IPS-18a (cell line): ENCODE measurements around the gene NSMCE4A.
"Not testable (repeated sequence)": the region's sequence is repeated elsewhere in the genome, so short reads cannot be mapped to it uniquely, and the experiment has no call there.

ENCODE experiments used
- H3K27ac ChIP-seq: one replicate; pipeline ENCODE4 v1.5.1; 2013; ENCODE audit warnings: low read length
- H3K27me3 ChIP-seq: one replicate; pipeline ENCODE4 v1.6.1; 2013; ENCODE audit warnings: mild to moderate bottlenecking, low read length; ENCODE audit not compliant: control insufficient read depth, insufficient read depth
- H3K36me3 ChIP-seq: one replicate; pipeline ENCODE4 v1.6.1; 2013; ENCODE audit warnings: low read depth, low read length; ENCODE audit not compliant: control insufficient read depth
- H3K4me1 ChIP-seq: one replicate; pipeline ENCODE4 v1.6.1; 2013; ENCODE audit warnings: low read depth, low read length; ENCODE audit not compliant: control insufficient read depth
- H3K4me3 ChIP-seq: one replicate; pipeline ENCODE4 v1.5.1; 2013; ENCODE audit warnings: low read length
- H3K9ac ChIP-seq: one replicate; pipeline ENCODE4 v1.6.1; 2013; ENCODE audit warnings: mild to moderate bottlenecking, low read length, moderate library complexity
- H3K9me3 ChIP-seq: one replicate; pipeline ENCODE4 v1.6.1; 2013; ENCODE audit warnings: low read depth, low read length; ENCODE audit not compliant: control insufficient read depth

NSMCE4A gene

GRCh38 chr10:121956111-121957061, 18.6 kb downstream of the NSMCE4A start:
- no peaks in the 10 kb centered on the region for H3K9me3 ChIP-seq

DNA sequence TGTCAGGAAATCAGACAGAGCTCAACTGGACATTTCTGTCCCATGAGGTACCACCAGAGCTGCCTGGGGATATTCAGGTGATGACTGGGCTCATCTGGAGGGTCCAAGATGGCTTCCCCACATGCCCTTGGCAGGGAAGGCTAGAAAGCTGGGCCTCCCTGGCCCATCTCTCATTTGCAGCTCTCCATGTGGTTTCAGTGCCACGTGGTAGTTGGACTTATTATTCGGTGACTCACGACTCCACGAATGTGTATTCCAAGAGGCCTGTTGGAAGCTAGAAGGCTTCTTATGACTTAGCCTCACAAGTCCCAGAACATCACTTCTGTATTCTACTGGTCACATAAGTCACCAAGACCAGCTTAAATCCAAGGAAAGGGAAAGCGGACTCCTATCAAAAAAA, 22.8 kb downstream of the NSMCE4A start:
- Histone ChIP-seq H3K27me3 (no peaks in the 10 kb centered on the region), H3K4me3 (no peak overlapping the region), H3K9ac (no peak overlapping the region), H3K27ac (no peak overlapping the region), H3K4me1 (no peaks in the 10 kb centered on the region), H3K9me3 (no peaks in the 10 kb centered on the region), H3K36me3 (peaks cover 13% of the 10 kb centered on the region)

More at GRCh38 chr10:121956111-121957061, 18.6 kb downstream of the NSMCE4A start:
- Histone ChIP-seq H3K36me3 (peaks cover 28% of the 10 kb centered on the region), H3K9ac (no peak overlapping the region), H3K27ac (no peak overlapping the region), H3K4me1 (peaks cover 5% of the 10 kb centered on the region), H3K4me3 (no peak overlapping the region), H3K27me3 (no peaks in the 10 kb centered on the region)

DNA sequence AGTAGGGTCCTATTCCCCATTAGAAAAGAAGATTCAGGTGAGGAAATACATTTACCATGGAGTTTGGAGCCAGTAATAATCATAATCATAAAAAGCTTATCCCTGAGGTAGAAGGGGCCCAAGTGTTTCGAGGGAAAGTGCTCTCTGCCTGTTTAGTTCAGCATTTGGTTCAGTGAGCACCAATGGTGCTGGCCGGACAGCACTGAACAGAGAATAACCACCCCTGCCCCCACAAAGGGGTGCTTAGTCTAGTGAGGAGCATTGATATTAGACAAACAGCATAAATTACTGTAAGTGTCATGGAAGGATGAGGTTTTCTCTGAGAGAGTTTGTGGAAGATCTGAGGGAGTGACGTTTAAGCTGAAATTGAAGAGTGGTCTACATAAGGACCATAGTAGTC, 25.6 kb downstream of the NSMCE4A start:
- no peak overlapping the region for H3K27ac ChIP-seq
- no peaks in the 10 kb centered on the region for H3K9me3 ChIP-seq
- no peaks in the 10 kb centered on the region for H3K27me3 ChIP-seq
- H3K36me3 ChIP-seq, result no peaks in the 10 kb centered on the region
- H3K9ac ChIP-seq, result no peak overlapping the region
- H3K4me1 ChIP-seq, result no peaks in the 10 kb centered on the region
- H3K4me3 ChIP-seq, result no peak overlapping the region

- no peaks in the 10 kb centered on the region for H3K4me1 ChIP-seq
- H3K9ac ChIP-seq, result no peak overlapping the region
- no peaks in the 10 kb centered on the region for H3K36me3 ChIP-seq
- H3K27me3 ChIP-seq, result no peaks in the 10 kb centered on the region
- H3K9me3 ChIP-seq, result no peaks in the 10 kb centered on the region
- H3K27ac ChIP-seq, result no peak overlapping the region
- no peak overlapping the region for H3K4me3 ChIP-seq
Observed at GRCh38 chr10:121949049-121949448, 26.0 kb downstream of the NSMCE4A start.

DNA sequence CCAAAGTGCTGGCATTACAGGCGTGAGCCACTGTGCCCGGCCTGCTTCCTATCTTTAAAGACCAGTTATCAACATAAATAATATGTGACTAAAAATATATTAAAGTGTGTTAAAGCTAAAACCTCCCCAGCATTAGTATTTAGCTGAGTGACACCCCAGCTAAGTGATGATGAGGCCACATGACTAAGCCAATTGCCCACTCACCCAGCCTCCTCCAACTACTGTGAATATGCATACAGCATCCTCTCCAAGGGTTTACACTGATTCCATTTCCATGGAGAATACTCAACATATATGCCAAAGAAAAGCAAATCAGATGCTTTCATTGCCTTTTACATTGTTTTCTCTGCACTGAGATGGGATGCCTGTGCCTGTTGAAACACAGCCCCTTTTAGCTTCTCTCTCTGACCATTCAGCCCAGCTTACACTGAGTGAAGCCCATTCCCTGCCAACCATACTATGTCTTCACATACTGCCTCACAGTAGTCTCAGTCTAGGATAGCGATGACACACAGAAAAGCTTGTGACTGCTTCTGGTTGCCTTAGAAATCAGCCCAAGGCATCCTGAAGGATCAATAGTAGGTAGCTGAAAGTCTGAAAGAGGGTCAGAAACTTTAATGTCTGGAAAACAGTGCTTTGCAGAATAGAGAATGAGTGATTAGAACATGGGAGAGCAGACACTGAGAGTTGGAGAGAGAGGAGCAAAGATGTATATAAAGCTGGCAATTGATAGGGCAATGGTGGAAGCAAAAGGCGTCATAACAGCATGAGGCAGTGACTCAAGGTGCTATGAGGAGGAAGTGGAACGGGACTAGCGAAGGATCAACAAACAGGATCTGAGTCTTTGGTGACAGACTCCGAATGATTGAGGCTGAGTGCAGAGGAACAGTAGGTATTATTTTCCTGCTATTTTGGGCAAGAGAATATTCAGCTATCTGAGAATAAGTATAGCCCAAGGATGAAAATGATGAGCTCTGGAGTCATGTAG, 27.4 kb downstream of the NSMCE4A start:
- no peak overlapping the region for H3K27ac ChIP-seq
- H3K9ac ChIP-seq, result no peak overlapping the region
- no peaks in the 10 kb centered on the region for H3K9me3 ChIP-seq
- H3K4me3 ChIP-seq, result no peak overlapping the region
- H3K4me1 ChIP-seq, result no peaks in the 10 kb centered on the region
- H3K36me3 ChIP-seq, result no peaks in the 10 kb centered on the region
- no peaks in the 10 kb centered on the region for H3K27me3 ChIP-seq

DNA sequence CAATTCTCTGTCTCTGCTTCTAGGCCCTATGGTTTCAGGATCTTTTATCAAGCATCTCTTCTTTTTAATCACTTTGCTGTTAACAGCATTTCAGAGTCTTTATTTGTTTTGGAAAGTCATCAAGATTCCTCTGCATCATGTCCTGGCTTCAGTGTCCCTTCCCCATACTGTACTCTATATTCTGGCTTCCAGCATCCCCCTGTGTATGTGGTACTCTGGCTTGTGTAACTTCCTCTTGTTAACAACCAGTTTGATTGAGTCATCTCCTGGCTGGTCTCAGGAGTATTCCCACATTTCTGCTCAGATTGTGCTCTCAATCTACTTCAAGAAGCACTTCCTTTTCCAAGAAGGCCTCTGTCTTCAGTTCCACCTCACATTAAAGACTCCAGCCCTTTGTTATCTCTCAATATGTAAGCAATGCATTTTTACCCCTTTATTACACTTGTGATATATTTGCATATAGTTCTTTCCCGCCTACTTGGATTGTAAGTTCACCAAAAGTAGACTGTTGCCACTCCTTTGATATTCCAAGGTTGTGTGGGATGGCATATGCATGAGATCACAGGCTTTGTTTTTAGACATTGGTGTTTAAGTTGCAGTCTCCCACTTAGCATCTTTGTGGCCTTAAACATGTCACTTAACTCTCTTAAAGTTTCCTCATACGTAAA, 32.1 kb downstream of the NSMCE4A start:
- Histone ChIP-seq H3K4me3 (no peak overlapping the region), H3K9me3 (no peaks in the 10 kb centered on the region), H3K9ac (no peak overlapping the region), H3K4me1 (no peaks in the 10 kb centered on the region), H3K27ac (no peak overlapping the region), H3K27me3 (no peaks in the 10 kb centered on the region), H3K36me3 (no peaks in the 10 kb centered on the region)

GRCh38 chr10:121941532-121941931, 33.5 kb downstream of the NSMCE4A start:
- Histone ChIP-seq H3K27ac (no peak overlapping the region), H3K27me3 (no peaks in the 10 kb centered on the region), H3K4me1 (no peaks in the 10 kb centered on the region), H3K36me3 (no peaks in the 10 kb centered on the region), H3K9ac (no peak overlapping the region), H3K9me3 (no peaks in the 10 kb centered on the region), H3K4me3 (no peak overlapping the region)

GRCh38 chr10:121936295-121936694, 38.7 kb downstream of the NSMCE4A start:
- Histone ChIP-seq H3K4me3 (no peak overlapping the region), H3K4me1 (no peaks in the 10 kb centered on the region), H3K27me3 (no peaks in the 10 kb centered on the region), H3K9ac (no peak overlapping the region), H3K36me3 (no peaks in the 10 kb centered on the region), H3K9me3 (no peaks in the 10 kb centered on the region), H3K27ac (no peak overlapping the region)

DNA sequence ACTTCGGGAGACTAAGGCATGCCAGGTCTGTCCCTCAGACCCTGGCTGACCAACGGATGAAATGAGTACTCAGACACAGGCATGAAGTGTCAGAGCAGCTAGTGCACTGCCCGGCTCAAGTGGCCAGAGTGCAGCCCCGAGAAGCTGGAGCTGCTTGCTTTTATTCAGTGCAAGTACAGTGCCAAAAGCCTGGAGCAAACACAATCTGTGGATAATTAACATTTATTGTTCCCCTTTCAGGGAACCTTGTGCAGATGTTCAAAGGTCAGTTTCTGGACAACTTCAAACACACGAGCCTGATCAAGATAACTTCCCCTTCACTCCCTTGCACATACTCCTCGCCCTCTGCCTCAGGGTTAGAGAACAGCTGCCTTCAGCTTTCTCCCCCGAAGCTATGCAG, 39.3 kb downstream of the NSMCE4A start:
- no peaks in the 10 kb centered on the region for H3K27me3 ChIP-seq
- H3K27ac ChIP-seq, result no peak overlapping the region

DNA sequence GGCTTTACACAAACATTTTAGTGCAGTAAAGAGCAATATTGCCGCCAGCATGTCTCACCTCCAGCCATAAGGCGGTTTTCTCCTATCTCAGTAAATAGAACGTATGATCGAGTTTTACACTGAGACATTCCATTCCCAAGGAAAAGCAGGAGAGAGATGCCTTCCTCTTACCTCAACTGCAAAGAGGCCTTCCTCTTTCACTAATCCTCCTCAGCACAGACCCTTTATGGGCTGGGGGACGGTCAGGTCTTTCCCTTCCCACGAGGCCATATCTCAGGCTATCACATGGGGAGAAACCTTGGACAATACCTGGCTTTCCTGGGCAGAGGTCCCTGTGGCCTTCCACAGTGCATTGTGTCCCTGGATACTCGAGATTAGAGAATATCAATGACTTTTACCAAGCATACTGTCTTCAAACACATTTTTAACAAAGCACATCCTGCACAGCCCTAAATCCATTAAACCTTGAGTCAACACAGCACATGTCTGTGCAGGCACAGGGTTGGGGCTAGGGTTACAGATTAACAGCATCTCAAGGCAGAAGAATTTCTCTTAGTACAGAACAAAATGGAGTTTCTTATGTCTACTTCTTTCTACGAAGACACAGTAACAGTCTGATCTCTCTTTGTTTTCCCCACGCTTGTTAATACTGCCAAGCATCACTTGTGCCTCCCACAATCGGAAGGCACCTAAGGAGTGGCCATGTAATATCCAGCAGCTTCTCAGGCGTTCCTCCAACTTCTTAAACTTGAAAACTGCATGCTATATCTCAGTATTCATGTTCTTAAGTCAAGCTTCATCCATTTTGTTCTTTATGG, 44.5 kb downstream of the NSMCE4A start:
- not testable (repeated sequence) for H3K9me3 ChIP-seq, H3K9ac ChIP-seq, H3K4me1 ChIP-seq, H3K27ac ChIP-seq, H3K27me3 ChIP-seq, H3K4me3 ChIP-seq, H3K36me3 ChIP-seq

More for the DNA sequence above, 39.3 kb downstream of the NSMCE4A start:
- Histone ChIP-seq H3K9ac (no peak overlapping the region), H3K4me3 (no peak overlapping the region), H3K4me1 (no peaks in the 10 kb centered on the region), H3K36me3 (no peaks in the 10 kb centered on the region), H3K9me3 (no peaks in the 10 kb centered on the region)
